ENCODE data around the gene PLCH2. TPM values are rescaled to one million over a fixed set of nuclear protein-coding genes. Genes with fewer than 3 reads are reported as not detected.

Gene PLCH2
- total RNA-seq, 1 experiment from 2014 or later: 0.27 TPM

- no peak for DNase-seq
- ChIA-PET CTCF (no interaction called here), POLR2A (no interaction called here)
- H3K27me3 Mint-ChIP-seq (ENCODE audit: insufficient read depth, unreplicated experiment): no peaks in the 10 kb centered on the region
- Histone ChIP-seq H3K4me3 (ENCODE audit: low read depth, low read length) (no peak overlapping the region), H3K9me3 (no peaks in the 10 kb centered on the region), H3K4me1 (peaks cover 6% of the 10 kb centered on the region; the same call in 1 of the 2 replicates), H3K27me3 (replicated peaks; ENCODE audit: control insufficient read depth, insufficient read depth, low read length) (no peaks in the 10 kb centered on the region; the same call in 1 of the 2 replicates), H3K36me3 (ENCODE audit: control insufficient read depth, insufficient read depth, low read length) (no peaks in the 10 kb centered on the region)
- H3K27ac Mint-ChIP-seq (ENCODE audit: unreplicated experiment): no peak overlapping the region
- H3K4me3 Mint-ChIP-seq (ENCODE audit: unreplicated experiment): no peak overlapping the region
- no peak for TF ChIP-seq CTCF (IDR thresholded peaks at IDR 0.05; ENCODE audit: insufficient read depth in 1 of 2, low read depth in 1 of 2, low read length in 1 of 2, severe bottlenecking in 1 of 2, unreplicated experiment in 1 of 2)
- no peaks in the 10 kb centered on the region for H3K9me3 Mint-ChIP-seq (ENCODE audit: unreplicated experiment)
- H3K4me1 Mint-ChIP-seq (ENCODE audit: low read depth, unreplicated experiment): no peaks in the 10 kb centered on the region
- BruUV-seq (replicated peaks): no TSS peak
- H3K36me3 Mint-ChIP-seq (ENCODE audit: insufficient read depth, unreplicated experiment): no peaks in the 10 kb centered on the region
- intact Hi-C loops (cut with micrococcal nuclease; ENCODE audit: unreplicated experiment): no loop called here
Observed at GRCh38 chr1:2474104-2474844, 1.8 kb upstream of the PLCH2 start.

DNA sequence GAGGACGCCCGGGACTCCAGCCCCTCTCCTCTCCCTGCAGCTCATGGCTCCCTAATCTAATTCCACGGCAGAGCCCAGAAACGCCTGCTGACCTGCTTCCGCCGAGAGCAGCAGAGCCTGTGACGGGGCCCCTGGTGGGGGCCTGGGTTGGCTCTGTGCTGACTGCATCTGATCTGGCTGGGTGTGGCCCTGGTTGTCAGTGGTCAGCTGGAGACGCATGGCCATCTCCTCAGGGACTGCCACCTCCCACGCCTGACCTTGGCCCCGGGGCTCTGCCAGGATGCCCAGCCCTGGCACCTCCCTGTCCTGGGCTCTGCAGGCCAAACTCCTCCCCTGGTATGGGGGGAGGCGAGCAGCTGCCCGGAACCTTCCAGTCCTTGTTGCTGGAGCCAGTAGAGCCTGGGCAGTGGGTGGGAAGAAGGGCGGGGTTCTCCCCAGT is 1.1 kb upstream of the PLCH2 start:
- H3K4me3 ChIP-seq (ENCODE audit: low read depth, low read length): no peak overlapping the region
- no peaks in the 10 kb centered on the region for H3K9me3 ChIP-seq
- H3K36me3 ChIP-seq (ENCODE audit: control insufficient read depth, insufficient read depth, low read length): no peaks in the 10 kb centered on the region
- Mint-ChIP-seq H3K4me3 (ENCODE audit: unreplicated experiment) (no peak overlapping the region), H3K9me3 (ENCODE audit: unreplicated experiment) (no peaks in the 10 kb centered on the region), H3K27ac (ENCODE audit: unreplicated experiment) (no peak overlapping the region), H3K27me3 (ENCODE audit: insufficient read depth, unreplicated experiment) (no peaks in the 10 kb centered on the region), H3K4me1 (ENCODE audit: low read depth, unreplicated experiment) (no peaks in the 10 kb centered on the region), H3K36me3 (ENCODE audit: insufficient read depth, unreplicated experiment) (no peaks in the 10 kb centered on the region)
- no peak for TF ChIP-seq CTCF (IDR thresholded peaks at IDR 0.05; ENCODE audit: insufficient read depth in 1 of 2, low read depth in 1 of 2, low read length in 1 of 2, severe bottlenecking in 1 of 2, unreplicated experiment in 1 of 2)
- CTCF ChIA-PET: no interaction called here
- no peak for DNase-seq
- intact Hi-C loops (cut with micrococcal nuclease; ENCODE audit: unreplicated experiment): no loop called here
- POLR2A ChIA-PET: no interaction called here
- H3K27me3 ChIP-seq (replicated peaks; ENCODE audit: control insufficient read depth, insufficient read depth, low read length): no peaks in the 10 kb centered on the region
- peaks cover 6% of the 10 kb centered on the region; the same call in 1 of the 2 replicates for H3K4me1 ChIP-seq
- BruUV-seq (replicated peaks): no TSS peak

- Mint-ChIP-seq H3K27me3 (ENCODE audit: insufficient read depth, unreplicated experiment) (no peaks in the 10 kb centered on the region), H3K4me3 (ENCODE audit: unreplicated experiment) (no peak overlapping the region), H3K27ac (ENCODE audit: unreplicated experiment) (no peak overlapping the region), H3K9me3 (ENCODE audit: unreplicated experiment) (no peaks in the 10 kb centered on the region), H3K4me1 (ENCODE audit: low read depth, unreplicated experiment) (no peaks in the 10 kb centered on the region), H3K36me3 (ENCODE audit: insufficient read depth, unreplicated experiment) (no peaks in the 10 kb centered on the region)
- no peak for TF ChIP-seq CTCF (IDR thresholded peaks at IDR 0.05; ENCODE audit: insufficient read depth in 1 of 2, low read depth in 1 of 2, low read length in 1 of 2, severe bottlenecking in 1 of 2, unreplicated experiment in 1 of 2)
- no peak for DNase-seq
- BruUV-seq (replicated peaks): no TSS peak
- intact Hi-C loops (cut with micrococcal nuclease; ENCODE audit: unreplicated experiment): no loop called here
- H3K27me3 ChIP-seq (replicated peaks; ENCODE audit: control insufficient read depth, insufficient read depth, low read length): no peaks in the 10 kb centered on the region
- CTCF ChIA-PET: no interaction called here
- H3K4me3 ChIP-seq (ENCODE audit: low read depth, low read length): no peak overlapping the region
- H3K4me1 ChIP-seq: peaks cover 6% of the 10 kb centered on the region; the same call in 1 of the 2 replicates
- POLR2A ChIA-PET: no interaction called here
- no peaks in the 10 kb centered on the region for H3K9me3 ChIP-seq
- H3K36me3 ChIP-seq (ENCODE audit: control insufficient read depth, insufficient read depth, low read length): no peaks in the 10 kb centered on the region
Observed at GRCh38 chr1:2475571-2475970, 518 bp upstream of the PLCH2 start.
